HL-60/S4 treated with retinoic acid at 250 ng/mL for 4 days and 3 days (cell line): ENCODE measurements around the gene HS2ST1.
"Not testable (repeated sequence)": the region's sequence is repeated elsewhere in the genome, so short reads cannot be mapped to it uniquely, and the experiment has no call there.

ENCODE experiments used
- in situ Hi-C: fragments of 300-500 bp; cut with MboI; formaldehyde crosslinking; loops from 2 replicates; pipeline ENCODE4 v1.7.0; 2022; ENCODE audit warnings: low sequenced_read_pairs

The HS2ST1 gene

DNA sequence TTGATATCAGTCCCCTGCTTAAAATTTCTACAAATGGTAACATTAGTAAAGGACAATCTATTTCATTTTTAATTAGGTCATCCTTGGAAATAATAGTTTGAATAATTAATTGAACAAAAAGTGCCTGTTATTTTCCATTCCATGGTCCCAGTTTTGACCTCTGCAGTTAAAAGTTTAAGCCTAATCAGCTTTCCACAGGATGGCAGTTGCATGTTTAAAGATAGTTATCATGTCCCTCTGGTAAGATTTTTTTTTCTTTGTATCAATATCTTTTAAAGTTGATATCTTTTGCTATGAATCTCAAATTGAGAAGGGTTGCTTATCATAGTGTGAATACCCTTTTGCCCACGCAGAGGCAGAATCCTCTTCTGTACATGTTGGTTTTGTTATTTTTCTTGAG, 90.4 kb downstream of the HS2ST1 start:
- in situ Hi-C loops, result no loop called here

- in situ Hi-C loops, result no loop called here
Observed at GRCh38 chr1:87007323-87007722, 92.9 kb downstream of the HS2ST1 start.

GRCh38 chr1:87013385-87013784, 99.0 kb downstream of the HS2ST1 start:
- in situ Hi-C loops, result not testable (repeated sequence)

DNA sequence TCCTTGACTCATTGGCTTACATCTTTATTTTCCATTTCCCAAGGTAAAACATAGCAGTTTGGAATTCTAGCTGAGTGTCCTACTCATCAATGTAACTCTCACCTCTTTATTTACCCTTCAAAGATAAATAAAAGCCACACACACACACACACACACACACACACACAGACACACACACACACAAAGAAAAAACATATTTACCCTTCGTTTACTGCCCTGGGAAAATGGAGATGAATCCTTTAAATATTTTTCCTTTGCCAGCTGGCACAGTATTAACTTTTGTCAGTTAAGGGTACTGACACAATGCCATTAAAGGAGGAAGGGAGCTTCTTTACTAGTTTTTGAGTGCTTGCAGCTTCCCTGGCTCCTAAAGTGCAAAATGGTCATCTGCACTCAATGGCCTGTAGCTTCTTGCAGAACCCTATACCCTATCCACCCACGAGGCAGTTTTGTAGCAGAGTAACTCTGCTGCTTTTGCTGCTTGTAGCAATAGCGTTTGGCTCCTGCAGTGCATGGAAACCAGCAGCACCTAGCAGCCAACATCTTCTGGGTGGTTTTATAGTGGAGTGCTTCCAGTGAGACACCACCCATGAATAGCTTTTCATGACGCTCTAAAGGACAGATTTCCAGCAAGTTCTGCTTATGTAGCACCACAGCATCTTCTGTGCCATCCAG, 103.7 kb downstream of the HS2ST1 start:
- in situ Hi-C loops, result no loop called here

DNA sequence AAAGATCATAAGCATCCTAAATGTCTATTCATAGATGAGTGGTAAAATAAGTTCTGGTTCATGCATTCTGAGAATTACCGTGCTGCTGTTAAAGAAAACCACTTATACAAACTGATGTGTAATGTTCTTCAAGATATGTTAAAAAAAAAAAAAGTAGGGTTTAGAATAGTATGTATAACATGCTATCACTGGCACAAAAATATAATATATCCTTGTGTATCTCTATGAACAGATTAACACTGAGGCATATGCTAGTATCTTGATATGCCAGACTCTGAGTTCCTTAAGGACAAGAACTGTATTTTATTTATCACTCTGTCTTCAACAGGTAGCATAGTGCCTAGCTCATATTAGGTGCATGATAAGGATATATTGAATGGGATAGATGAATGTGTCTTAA, 108.9 kb downstream of the HS2ST1 start:
- in situ Hi-C loops, result no loop called here

- in situ Hi-C loops, result no loop called here
Observed at GRCh38 chr1:87024936-87025540, 110.6 kb downstream of the HS2ST1 start.

- in situ Hi-C loops, result not testable (repeated sequence)
Observed at GRCh38 chr1:87027561-87027960, 113.1 kb downstream of the HS2ST1 start.

DNA sequence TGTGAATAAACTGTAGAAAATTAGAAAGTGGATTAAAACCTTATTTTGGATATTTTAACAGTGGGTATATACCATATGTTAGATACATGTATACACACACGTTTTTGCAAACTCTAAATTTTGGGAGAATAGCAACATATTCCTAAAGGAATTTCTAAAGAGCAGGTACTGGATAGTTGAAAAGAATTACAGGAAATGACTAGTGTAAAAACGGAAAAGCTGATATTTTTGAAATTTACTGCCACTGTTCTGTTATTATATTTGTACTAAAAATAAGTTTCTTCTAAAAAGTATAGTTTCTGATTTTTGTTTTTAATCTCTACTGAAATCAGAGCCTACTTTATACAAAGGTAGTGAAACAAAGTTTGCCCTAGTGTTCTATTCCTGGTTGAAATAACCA, 114.1 kb downstream of the HS2ST1 start:
- in situ Hi-C loops, result no loop called here

GRCh38 chr1:87030740-87031690, 116.6 kb downstream of the HS2ST1 start:
- in situ Hi-C loops, result no loop called here

- in situ Hi-C loops, result no loop called here
Observed at GRCh38 chr1:87034351-87034750, 119.9 kb downstream of the HS2ST1 start.

- in situ Hi-C loops, result no loop called here
Observed at GRCh38 chr1:87039096-87039495, 124.7 kb downstream of the HS2ST1 start.

DNA sequence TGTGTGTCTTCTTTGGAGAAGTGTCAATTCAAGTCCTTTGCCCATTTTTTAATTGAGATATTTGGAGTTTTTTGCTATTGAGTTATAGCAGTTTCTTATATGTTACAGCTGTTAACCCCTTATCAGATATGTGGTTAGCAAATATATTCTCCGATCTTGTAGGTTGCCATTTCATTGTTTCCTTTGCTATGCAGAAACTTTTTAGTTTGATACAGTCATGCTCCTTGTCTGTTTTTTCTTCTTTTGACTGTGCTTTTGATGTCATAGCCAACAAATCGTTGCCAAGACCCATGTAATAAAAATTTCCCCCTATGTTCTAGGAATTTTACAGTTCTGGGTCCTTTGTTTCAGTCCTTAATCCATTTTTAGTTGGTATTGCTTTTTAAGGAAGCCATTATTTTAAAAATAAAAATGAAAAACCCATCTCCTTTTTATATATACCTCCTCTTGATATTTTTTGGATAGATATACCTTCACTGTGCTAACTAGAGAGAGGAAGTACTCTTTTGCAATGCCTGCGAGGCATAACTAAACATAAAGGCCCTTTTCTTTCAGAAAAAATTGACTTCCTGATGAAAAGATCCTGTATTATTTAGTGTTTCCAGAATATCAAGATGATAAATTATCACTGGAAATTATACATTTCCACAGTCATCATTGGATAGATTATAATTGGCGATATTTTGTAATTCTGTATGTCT, 127.8 kb downstream of the HS2ST1 start:
- in situ Hi-C loops, result no loop called here

GRCh38 chr1:87044424-87044823, 130.0 kb downstream of the HS2ST1 start:
- in situ Hi-C loops, result no loop called here

- in situ Hi-C loops, result no loop called here
Observed at GRCh38 chr1:87044840-87045239, 130.4 kb downstream of the HS2ST1 start.

- in situ Hi-C loops, result no loop called here
Observed at GRCh38 chr1:87045761-87046304, 131.4 kb downstream of the HS2ST1 start.

- in situ Hi-C loops, result no loop called here
Observed at GRCh38 chr1:87046951-87047350, 132.5 kb downstream of the HS2ST1 start.

DNA sequence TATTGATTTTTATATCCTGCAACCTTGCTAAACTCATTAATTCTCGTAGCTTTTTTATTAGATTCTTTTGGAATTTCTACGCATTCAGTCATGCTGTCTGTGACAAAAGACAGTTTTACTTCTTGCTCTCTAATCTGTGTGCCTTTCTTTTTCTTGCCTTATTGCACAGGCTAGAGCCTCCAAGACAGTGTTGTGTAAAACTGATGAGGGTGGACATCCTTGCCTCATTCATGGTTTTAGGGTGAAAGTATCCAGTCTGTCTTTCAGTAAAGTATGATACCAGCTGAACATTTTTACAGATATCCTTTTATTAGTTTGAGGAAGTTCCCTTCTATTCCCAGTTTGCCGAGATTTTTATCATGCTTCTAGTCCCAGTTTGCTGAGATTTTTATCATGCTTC, 133.8 kb downstream of the HS2ST1 start:
- in situ Hi-C loops, result no loop called here

- in situ Hi-C loops, result no loop called here
Observed at GRCh38 chr1:87051965-87052364, 137.5 kb downstream of the HS2ST1 start.

DNA sequence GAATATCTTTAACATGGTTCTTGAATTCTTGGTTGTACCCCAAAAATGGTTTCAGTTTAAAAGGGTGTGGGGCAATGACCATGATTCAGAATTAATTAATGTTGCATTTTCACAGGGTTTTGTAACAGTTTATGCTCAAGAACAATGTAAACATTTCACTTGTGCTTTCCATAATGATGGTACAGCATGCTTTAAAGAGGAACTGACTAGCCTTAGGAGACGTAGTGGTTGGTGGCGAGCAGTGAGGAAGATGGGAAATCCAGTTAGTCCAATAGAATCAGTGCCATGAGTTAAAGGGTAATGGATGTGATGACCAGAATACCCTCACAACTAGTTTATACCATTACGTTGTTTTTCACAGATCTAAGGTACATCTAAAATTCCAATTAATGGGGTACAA, 138.0 kb downstream of the HS2ST1 start:
- in situ Hi-C loops, result no loop called here

DNA sequence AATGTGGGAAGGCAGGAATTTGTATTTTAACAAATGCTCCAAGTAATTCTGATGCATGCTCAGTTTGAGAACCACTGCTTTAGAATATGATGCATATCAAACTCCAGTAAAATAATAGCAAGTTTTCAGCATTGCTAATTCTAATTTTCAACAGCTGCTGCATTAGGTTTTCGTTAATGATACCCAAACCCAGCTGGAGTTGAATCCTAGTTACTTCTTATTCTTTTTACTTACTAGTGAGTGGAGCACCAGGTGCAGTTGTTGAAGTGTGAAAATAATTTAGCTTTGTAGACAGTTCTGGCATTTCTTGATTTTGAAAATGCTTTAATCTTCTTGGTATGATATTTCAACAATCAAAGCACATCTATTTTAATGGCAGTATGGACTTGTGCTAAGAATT, 138.5 kb downstream of the HS2ST1 start:
- in situ Hi-C loops, result no loop called here

- in situ Hi-C loops, result no loop called here
Observed at GRCh38 chr1:87053446-87053845, 139.0 kb downstream of the HS2ST1 start.
